ENCODE data around the gene PACS2. TPM values are rescaled to one million over a fixed set of nuclear protein-coding genes. Genes with fewer than 3 reads are reported as not detected.

The PACS2 gene
- polyA plus RNA-seq, 4 donors = 46.8 to 102 (median 80.9) TPM

GRCh38 chr14:105419195-105420091 is 104.9 kb downstream of the PACS2 start, which contains the start of gene MTA1:
TSS of gene MTA1 (plus strand) at chr14:105419827. CDS start at chr14:105420036, 209 bp downstream.
- DNase-seq (ENCODE audit: low read depth in 4 of 4, low spot score in 2 of 4) = no peak

DNA sequence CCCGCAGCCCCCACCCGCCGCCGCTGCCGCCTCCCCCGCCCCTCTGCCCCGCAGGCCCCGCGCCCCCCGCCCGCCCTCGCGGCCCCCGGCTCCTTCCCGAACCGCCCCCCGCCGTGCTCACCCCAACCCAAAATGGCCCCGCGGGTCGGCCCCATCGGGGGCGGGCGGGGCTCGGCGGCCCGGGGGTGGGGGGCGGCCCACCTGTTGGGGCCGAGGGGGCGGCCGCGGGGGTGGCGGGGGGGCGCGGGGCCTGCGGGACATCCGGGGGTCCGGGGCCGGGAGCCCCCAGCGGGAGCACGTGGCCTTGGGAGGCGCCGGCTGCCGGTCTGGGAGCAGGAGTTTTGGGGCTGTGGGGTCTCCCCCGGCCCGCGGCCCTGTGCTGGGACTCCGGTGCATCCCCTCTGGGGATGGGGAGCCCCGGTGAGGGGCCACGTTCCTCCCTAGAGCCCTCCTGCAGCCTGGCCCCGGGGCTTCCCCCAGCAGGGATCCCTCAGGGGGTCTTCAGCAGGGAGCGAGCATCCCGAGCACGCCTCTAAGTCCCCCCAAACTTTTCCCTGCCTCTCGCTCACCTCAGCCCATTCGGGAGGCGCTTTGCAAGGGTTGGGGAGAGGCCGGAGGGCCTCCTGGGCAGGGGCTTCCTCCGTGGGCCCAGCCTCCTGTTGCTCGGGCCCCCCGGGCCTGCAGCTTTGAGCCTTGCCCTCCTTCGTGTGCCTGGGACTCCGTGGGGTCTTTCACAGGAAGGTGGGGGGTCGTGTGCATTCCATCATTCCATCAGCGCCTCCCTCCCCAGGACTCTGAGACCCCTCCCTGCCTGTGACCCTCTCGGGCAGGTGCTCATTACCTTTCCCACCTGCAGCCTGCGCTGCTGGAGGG is 105.8 kb downstream of the PACS2 start:
- DNase-seq (ENCODE audit: low read depth in 4 of 4, low spot score in 2 of 4) = no peak

DNA sequence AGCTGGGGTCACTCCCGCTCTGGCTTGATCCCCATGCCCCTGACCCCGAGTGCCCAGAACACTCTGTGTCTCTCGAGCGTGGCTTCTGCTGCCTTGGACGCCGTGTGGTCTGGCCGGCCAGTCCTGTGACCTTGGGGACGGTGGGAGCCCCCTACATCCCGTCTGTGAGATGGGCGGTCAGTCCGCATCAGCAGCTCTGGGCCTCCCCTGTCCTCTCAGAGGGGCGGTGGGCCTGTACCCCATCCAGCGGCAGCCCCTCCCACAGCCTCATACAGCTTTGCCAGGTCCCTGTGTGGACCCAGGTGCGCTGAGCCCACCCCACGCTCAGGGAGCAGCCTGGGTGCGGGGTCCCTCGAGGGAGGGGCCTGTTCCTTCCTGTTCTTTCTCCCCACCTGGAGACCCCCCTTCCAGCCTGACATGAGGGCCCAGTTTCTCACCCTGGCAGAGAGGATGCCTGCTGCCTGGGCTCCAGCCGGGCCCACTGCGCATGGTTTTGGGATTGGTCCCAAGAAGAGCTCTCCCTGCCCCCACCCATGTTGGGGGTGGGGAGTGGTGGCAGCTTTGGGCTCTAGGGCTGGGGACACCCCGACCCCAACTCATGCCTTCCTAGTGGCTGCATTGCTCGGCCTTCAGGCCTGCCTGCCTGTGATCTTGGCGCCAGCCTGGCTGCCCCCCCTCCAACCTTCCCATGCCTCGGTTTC is 106.6 kb downstream of the PACS2 start:
- no peak for DNase-seq (ENCODE audit: low read depth in 4 of 4, low spot score in 2 of 4)

GRCh38 chr14:105421723-105422615 is 107.4 kb downstream of the PACS2 start:
- no peak for DNase-seq (ENCODE audit: low read depth in 4 of 4, low spot score in 2 of 4)

GRCh38 chr14:105422695-105423487 is 108.3 kb downstream of the PACS2 start:
- DNase-seq (ENCODE audit: low read depth in 4 of 4, low spot score in 2 of 4) = no peak

DNA sequence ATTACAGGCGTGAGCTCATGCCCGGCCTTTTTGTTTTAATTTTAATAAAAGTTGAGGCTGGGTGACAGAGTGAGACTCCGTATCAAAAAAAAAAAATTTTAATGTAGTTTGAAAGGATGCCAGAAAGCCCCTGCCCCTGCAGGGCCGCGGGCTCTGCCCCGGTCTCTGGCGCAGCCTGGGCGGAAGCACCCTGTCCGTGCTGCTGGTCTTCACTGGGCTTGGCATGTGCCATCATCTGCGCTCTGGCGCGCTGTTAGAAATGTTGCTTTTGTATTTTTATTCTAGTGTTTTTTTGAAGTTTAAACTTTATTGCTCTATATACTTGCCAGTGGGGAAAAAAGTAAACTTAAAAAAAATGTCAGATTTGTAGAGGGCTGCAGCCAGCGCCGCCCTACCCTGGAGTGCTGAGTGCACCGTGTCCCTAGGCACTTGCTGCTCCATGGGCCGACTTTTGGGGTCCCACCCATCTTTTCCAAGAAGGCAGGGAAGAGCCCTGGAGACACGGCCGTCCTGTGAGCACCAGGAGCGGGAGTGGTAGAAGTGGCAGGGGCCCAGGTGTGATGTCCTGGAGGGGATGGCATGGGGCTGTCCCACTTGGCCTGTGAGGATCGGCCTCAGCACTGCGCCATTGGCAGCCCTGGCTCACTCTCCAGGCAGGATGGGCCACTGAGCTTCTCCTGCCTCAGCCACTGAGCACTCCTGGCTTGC is 109.1 kb downstream of the PACS2 start:
- no peak for DNase-seq (ENCODE audit: low read depth in 4 of 4, low spot score in 2 of 4)

DNA sequence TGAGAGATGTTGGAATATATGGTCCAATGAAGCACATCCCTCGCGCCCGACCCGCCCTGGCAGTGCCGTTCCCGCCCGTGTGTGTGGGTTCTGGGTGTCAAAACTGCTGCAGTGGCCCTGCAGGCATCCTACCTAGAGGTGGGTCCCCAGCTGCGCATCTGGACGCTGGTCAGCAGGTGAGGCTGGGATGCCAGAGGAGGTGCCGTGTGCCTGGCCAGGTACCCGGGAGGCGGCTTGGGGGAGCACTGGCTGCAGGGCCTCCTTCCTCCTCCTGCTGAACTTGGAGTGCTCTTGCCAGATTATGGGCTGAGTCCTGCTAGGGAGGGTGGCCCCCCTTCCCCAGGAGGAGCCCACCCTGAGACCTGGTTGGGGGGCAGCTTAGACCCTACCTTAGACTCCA is 110.3 kb downstream of the PACS2 start:
- DNase-seq (ENCODE audit: low read depth in 4 of 4, low spot score in 2 of 4) = no peak

- DNase-seq (ENCODE audit: low read depth in 4 of 4, low spot score in 2 of 4) = no peak
These were observed 111.3 kb downstream of the PACS2 start for GRCh38 chr14:105425823-105426247.

DNA sequence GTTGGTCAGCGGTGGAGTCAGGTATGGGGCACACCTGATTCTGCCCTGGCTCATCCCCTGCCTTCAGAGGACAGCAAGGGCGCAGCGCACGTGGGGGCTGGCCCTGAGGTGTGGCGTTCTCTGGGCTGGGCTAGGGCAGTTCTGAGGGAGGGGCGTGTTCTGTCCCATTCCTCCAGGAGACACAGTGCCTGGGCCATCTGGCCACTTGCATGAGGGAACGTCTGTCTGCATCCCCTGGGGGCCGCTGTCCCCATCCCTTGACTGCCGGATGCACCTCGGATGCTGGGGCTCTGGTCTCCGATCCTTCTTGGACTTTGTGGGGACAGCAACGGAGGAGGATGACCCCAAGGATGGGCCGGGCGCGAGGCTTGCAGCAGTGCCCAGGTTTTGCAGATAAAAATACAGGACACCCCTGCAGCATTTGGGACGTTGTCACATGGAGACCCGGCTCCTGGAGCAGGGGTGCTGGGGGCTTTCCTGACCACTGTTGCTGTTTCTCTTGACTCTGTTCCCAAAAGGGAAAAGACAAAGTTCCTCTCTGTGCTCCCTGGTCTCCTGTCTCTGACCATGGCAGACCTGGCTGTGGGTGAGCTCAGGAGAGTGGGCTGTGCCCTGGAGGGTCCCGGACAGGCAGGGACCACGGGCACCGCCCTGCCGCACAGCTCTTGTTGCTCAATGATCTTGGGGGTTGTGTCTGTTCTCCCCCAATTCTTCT is 112.0 kb downstream of the PACS2 start:
- DNase-seq (ENCODE audit: low read depth in 4 of 4, low spot score in 2 of 4) = no peak

DNA sequence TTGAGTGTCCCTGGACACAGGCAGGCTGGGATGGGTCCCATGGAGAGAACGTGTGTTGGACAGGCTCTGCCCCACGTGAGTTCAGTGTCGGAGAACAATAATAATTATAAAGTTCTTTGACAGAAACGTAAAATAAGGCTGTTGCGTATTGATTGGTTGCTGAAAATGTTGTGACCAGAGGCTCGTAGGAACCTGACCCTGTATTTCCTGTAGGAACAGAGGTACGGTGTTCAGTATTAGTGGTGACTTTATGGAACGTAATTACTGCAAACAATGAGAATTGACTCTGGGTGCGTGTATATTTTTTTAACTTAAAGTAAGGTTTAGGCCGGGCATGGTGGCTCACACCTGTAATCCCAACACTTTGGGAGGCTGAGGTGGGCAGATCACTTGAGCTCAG is 112.9 kb downstream of the PACS2 start:
- no peak for DNase-seq (ENCODE audit: low read depth in 4 of 4, low spot score in 2 of 4)

DNA sequence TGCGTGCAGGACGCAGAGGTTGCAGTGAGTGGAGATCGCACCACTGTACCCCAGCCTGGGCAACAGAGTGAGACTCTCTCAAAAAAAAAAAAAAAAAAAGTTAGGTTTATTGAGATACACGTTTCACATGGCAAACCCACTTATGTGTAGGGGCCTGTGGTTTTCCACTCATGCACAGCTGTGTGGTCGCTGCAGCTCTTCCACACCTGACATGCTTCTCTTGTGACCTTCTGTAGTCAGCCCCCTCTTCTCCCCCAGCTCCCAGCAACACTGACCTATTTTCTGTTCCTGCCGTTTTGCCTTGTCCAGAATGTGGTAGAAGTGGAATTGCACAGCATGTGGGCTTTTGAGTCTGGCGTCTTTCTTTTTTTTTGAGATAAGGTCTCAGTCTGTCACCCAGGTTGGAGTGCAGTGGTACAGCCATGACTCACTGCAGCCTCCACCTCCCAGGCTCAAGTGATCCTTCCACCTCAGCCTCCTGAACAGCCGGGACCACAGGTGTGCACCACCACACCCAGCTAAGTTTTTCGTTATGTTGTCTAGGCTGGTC is 113.5 kb downstream of the PACS2 start:
- no peak for DNase-seq (ENCODE audit: low read depth in 4 of 4, low spot score in 2 of 4)

DNA sequence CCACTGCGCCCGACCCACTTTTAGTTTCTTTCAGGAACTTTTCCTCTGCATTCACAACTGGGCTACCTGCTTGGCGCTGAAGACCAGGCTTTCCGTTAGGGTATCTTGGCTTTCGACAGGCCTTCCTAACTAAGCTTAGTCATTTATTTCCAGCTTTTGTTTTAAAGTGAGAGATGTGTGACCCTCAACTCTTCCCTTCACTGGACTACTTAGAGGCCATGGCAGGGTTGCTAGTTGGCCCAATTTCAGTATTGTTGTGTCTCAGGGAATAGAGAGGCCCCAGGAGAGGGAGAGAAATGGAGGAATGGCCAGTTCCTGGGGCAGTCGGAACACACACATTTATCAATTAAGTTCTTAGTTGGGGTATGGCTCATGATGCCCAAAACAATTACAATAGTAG is 115.5 kb downstream of the PACS2 start:
- DNase-seq (ENCODE audit: low read depth in 4 of 4, low spot score in 2 of 4) = no peak

GRCh38 chr14:105430565-105430964 is 116.0 kb downstream of the PACS2 start:
- no peak for DNase-seq (ENCODE audit: low read depth in 4 of 4, low spot score in 2 of 4)

DNA sequence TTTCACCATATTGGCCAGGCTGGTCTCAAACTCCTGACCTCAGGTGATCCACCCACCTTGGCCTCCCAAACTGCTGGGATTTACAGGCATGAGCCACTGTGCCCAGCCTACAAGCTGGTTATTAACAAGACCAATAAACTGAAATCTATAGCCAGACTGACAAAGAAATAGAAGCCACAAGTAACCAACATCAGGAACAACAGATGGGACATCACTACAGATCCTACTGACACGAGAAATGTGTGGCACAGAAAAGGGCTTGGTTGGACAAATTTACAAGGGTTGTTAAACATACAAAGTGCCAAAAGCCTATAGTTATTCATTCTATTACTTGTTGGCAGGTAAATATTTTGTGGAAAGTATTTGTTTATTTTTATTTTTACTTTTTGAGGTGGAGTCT is 116.7 kb downstream of the PACS2 start:
- DNase-seq (ENCODE audit: low read depth in 4 of 4, low spot score in 2 of 4) = no peak

DNA sequence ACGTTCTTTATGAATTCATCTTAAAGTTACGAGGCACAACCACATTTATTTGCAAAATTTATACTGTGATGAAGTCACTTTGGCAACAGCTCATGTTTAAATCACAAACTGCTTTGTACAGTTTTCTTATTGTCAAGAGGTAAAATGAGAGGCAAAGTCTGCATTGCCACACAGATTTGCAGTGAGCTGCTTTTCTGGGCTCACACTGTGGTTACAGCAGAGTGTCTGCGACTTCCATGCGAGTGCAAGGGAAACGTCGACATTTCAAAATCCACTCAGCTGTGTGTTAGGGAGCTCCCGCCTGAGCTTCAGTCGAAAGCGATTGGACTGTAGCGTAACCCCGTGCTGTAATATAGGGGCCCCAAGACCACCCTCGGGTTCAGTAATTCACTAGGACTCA is 118.1 kb downstream of the PACS2 start:
- DNase-seq (ENCODE audit: low read depth in 4 of 4, low spot score in 2 of 4) = no peak

DNA sequence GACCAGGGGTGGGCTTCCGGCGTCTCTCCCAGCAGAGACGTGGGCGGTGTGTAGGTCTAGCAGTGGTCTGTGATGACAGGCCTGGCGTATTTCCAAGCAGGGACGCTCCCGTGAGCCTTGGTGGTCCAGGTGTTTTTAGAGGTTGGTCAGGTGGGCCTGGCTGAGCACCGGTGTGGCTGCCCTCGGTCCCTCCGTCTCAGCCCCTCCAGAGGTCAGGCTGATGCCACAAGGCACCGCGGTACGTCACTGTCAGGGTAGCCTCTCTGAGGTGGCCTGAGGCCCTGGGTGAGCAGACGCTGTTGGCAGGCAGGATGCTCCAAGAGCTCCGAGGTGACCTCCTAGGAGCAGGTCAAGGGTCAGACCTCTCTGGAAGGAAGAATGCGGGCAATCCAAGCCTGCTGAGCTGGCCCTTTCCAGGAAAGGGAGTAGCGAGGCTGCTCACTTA is 118.6 kb downstream of the PACS2 start:
- DNase-seq (ENCODE audit: low read depth in 4 of 4, low spot score in 2 of 4) = no peak

DNA sequence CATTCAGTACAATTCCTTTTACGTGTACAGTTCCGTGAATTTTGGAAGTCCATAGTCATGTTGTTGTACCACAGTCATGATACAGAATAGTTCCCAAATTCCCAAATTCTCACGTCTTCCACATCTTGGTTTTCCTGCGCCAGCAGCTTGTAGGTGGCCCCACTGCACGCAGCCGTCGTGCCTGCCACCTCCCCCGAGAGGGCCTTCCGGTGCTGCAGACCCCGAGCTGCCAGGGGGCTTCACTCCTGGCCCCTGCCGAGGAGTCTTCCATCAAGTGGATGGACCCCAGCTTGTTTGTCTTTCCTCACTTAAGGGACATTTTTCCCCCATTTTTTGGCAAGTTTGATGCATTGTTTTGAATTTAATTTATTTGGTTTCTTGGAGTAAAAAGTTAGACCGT is 121.9 kb downstream of the PACS2 start:
- no peak for DNase-seq (ENCODE audit: low read depth in 4 of 4, low spot score in 2 of 4)

All from left renal cortex interstitium (tissue), 4 donors.